ENCODE measurements around the gene PLAGL2. TPM values are rescaled to one million over a fixed set of nuclear protein-coding genes. Genes with fewer than 3 reads are reported as not detected.
A peak's percentile ranks its signal among the peaks of the same experiment; 100 is the strongest.

The PLAGL2 gene
- total RNA-seq, 1 donor from 2014 or later = 7.3 TPM

- no peak for DNase-seq
- H3K4me3 ChIP-seq = no peak overlapping the region
- TF ChIP-seq CTCF (IDR thresholded peaks at IDR 0.05; ENCODE audit: borderline replicate concordance) = no peak
- H3K9me3 ChIP-seq (replicated peaks) = no peaks in the 10 kb centered on the region
- intact Hi-C loops (cut with micrococcal nuclease) = no loop called here
- H3K4me1 ChIP-seq = peaks cover 11% of the 10 kb centered on the region
- no peak overlapping the region for H3K27ac ChIP-seq (replicated peaks)
- peaks cover 76% of the 10 kb centered on the region for H3K36me3 ChIP-seq
- no peaks in the 10 kb centered on the region for H3K27me3 ChIP-seq (ENCODE audit: low read depth)
These were observed 47.7 kb downstream of the PLAGL2 start for GRCh38 chr20:32159766-32160221.

- Histone ChIP-seq H3K27ac (replicated peaks) (no peak overlapping the region), H3K4me3 (no peak overlapping the region), H3K36me3 (peaks cover 75% of the 10 kb centered on the region), H3K4me1 (peaks cover 18% of the 10 kb centered on the region), H3K27me3 (ENCODE audit: low read depth) (no peaks in the 10 kb centered on the region), H3K9me3 (replicated peaks) (no peaks in the 10 kb centered on the region)
- no peak for DNase-seq
- no peak for TF ChIP-seq CTCF (IDR thresholded peaks at IDR 0.05; ENCODE audit: borderline replicate concordance)
- intact Hi-C loops (cut with micrococcal nuclease) = no loop called here
These were observed 48.4 kb downstream of the PLAGL2 start for GRCh38 chr20:32158943-32159660.

GRCh38 chr20:32158351-32158750, 49.2 kb downstream of the PLAGL2 start:
- peaks cover 77% of the 10 kb centered on the region for H3K36me3 ChIP-seq
- no peak overlapping the region for H3K27ac ChIP-seq (replicated peaks)
- DNase-seq = no peak
- intact Hi-C loops (cut with micrococcal nuclease) = no loop called here
- H3K9me3 ChIP-seq (replicated peaks) = no peaks in the 10 kb centered on the region
- peaks cover 18% of the 10 kb centered on the region for H3K4me1 ChIP-seq
- no peak for TF ChIP-seq CTCF (IDR thresholded peaks at IDR 0.05; ENCODE audit: borderline replicate concordance)
- H3K27me3 ChIP-seq (ENCODE audit: low read depth) = no peaks in the 10 kb centered on the region
- H3K4me3 ChIP-seq = no peak overlapping the region

- H3K27ac ChIP-seq (replicated peaks) = no peak overlapping the region
- H3K9me3 ChIP-seq (replicated peaks) = no peaks in the 10 kb centered on the region
- TF ChIP-seq CTCF (IDR thresholded peaks at IDR 0.05; ENCODE audit: borderline replicate concordance) = no peak
- H3K27me3 ChIP-seq (ENCODE audit: low read depth) = no peaks in the 10 kb centered on the region
- H3K4me1 ChIP-seq = peaks cover 24% of the 10 kb centered on the region
- no peak for DNase-seq
- intact Hi-C loops (cut with micrococcal nuclease) = no loop called here
- H3K4me3 ChIP-seq = no peak overlapping the region
- peaks cover 77% of the 10 kb centered on the region for H3K36me3 ChIP-seq
These were observed 49.9 kb downstream of the PLAGL2 start for GRCh38 chr20:32157611-32158010.

DNA sequence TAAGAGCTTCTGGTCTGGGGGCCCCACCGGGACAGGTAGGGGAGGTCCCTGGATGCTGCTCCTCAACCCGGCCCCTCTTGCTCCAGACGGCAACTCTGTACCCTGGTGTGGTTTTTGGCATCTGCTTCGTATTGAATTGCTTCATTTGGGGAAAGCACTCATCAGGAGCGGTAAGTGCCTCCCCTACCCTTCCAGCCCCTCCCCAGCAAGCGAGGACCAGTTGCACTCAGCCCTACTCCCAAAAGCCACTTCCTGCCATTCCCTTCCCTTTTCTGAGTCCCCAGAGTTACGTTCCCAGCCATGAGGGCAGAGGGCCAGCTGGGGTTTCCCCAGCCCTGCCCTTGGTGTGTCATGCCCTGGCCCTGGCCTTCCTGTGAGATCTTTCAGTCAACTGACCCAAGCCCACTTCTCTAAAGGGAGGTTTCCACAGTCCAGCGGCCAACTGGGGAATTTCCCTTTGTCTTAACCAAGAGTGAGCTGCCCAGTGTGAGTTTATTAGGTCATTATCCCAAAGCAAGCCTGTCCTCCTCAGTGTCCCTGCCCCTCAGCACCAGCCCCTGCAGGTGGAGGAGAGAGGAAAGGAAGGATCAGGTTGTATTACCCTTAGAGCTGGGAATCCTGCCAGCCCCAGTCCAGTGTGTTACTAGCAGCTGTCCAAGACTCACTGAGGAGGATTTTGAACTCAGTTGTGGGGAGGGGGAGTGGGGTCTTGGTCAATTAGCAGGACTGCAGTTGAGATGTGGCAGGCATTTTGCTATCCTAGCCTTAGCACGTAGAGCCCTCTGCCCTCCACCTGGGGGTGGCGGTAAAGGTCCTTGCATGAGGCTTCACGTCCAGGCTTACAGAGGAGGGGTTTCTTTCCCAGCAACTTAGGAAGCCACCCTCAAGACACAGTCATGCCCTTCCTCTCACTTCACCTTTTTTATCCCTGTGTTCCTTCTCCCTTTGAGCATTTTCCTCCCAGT, 52.2 kb downstream of the PLAGL2 start:
- DNase-seq = peak; percentile 81
- Histone ChIP-seq H3K4me3 (no peak overlapping the region), H3K27ac (replicated peaks) (peak overlapping the region; percentile 67), H3K27me3 (ENCODE audit: low read depth) (no peaks in the 10 kb centered on the region), H3K9me3 (replicated peaks) (no peaks in the 10 kb centered on the region), H3K4me1 (peaks cover 26% of the 10 kb centered on the region), H3K36me3 (peaks cover 71% of the 10 kb centered on the region)
- intact Hi-C loops (cut with micrococcal nuclease) = no loop called here
- TF ChIP-seq CTCF (IDR thresholded peaks at IDR 0.05; ENCODE audit: borderline replicate concordance) = peak; percentile 51
